ENCODE measurements around the gene NUDT1.

Gene NUDT1

DNA sequence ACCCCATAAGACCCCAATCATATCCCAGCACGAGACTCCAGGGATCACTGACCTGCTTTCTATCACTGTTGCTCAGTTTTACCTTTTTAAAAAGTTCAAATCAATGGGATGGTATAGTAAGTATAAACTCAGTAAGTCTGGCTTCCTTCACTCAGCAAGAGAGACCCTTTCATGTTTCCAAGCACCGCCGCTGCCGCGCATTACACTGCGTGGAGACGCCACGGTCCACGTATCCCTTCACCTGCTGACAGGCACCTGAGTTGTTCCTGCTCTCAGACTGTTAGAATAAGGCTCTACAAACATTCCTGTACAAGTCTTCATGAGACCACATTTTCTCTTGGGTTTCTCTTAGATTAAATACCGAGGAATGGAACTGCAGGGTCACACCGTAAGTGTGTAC, 37.6 kb upstream of the NUDT1 start:
- in situ Hi-C loops (cut with MboI; ENCODE audit: low sequenced_read_pairs) = no loop called here

DNA sequence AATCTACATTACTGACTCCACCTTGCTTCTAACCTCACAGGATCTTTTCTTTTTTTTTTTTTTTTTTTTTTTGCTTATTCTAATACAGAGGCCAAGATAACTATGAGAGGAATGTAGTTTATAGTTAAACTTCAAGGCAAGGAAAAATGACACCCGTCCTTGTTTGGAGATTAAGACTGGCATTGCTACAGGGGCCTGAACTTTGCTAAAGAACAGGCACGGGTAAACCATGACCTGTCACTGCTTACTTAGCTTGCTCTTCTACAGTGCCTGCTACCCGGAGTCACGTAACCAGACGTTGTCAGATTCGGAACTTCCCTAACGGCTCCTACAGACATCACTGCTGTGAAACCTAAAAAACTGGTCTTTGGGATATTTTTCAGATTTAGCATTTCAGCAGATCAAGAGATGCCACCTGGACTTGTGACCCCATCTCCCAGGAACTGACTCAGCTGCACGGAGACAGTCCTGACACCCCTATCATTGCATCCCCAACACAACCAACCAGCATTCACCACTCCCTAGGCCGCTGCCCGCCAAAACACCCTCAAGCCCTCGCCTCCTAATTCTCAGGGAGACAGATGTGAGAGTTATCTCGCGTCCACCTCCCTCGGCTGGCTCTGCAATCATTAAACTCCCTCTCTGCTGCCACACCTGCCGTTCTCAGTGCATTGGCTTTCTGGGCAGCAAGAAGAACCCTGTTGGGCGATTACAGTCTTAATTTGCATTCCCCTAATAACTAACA, 36.8 kb upstream of the NUDT1 start:
- in situ Hi-C loops (cut with MboI; ENCODE audit: low sequenced_read_pairs) = no loop called here

DNA sequence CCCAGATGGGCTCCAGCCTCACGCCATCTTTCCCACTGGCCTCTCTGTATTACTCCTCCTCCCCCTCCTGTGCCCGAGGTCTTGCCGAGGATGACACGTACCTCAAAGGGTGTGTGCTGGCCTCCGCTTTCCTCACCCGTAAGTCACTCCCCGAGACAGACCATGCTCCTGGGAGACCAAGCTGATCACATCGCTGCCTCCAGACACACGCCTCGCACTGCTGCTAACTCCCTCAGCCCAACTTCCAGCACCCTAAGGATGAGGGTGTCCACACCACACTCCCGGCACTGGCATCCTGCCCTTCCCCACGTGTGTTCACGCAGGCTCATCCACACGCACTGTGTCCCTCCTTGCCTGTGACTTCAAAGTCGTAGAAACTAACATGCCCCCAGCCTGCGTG, 33.3 kb upstream of the NUDT1 start:
- in situ Hi-C loops (cut with MboI; ENCODE audit: low sequenced_read_pairs) = no loop called here

DNA sequence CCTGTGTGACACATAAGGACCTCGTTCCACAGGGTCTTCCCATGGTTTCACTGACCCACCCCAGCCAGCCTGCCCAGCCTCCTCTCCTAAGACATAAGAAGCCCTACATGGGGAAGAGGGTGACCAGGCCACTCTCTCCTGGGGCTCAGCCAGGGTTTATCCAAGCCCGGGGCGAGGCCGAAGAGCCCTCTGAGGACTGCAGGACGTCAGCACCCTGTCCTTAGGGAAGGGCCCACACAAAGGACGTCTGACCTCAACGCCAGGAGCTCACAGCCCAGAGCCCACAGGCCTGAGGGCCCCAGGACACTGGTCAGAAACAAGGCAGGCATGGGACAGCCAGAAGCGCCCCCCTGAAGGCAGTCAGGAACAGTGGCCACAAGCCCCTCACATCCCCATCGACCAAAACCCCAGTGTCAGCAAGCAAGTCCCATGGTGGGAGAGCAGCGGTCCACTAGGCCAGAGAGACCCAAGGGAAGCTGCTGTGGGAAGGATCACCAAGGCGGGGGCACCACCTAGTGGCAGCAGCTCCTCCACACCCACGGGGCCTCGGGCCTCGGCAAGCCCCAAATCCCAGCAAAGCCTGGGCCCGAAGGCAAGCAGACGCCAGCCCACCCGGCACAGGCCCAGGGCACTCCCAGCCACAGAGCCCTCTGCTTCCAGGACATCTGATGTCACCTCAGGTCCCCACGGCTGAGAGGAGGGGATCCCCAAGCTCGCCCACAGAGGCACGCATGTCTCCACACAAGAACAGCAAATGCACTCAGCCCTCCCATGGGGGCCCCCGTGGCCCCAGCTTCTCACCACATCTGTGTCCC, 32.7 kb upstream of the NUDT1 start:
- in situ Hi-C loops (cut with MboI; ENCODE audit: low sequenced_read_pairs) = no loop called here

DNA sequence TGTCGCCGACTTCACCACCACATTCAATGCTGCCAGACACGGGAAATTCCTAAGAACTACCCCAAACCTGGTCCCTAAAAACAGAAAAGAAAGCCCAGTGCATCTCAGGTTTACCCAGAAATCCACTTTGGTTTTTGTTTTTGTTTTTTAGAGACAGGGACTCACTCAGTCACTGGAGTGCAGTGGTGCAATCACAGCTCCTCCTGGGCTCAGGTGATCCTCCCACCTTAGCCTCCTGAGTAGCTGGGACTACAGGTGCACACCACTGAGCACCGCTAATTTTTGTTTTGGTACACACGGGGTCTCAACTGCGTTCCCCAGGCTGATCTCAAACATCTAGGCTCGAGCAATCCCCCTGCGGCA, 32.1 kb upstream of the NUDT1 start:
- in situ Hi-C loops (cut with MboI; ENCODE audit: low sequenced_read_pairs) = no loop called here

DNA sequence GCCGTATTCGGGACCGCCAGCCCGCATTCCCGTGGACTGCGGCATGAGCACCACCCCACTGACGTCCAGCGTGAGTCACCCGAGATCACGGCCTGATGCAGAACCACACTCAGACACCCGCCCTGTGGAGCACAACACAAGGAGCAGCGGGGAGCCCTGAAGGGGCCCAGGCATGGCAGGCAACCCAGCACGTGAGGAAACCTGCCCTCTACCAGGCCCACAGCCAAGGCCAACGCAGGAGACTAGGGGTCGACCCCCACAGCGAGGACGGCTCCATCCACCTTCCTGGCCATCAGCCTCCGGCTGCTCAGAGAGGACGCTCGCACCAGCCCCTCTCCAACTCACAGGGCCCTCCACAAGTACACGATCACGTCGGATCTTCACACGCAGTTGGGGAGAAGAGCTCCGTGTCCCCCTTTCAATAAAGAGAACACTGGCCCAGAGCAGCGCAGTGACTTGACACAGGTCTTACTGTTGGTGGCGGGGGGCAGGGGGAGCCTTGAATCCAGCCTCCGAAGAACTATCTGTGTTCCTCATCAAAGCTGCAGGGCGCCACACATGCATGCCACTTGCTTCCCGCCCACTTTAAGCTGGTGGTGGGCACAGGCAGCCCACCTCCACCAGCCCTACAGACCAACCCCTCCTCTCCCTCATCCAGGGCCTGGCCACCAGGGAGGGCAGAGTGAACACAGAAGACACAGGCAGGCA, 31.3 kb upstream of the NUDT1 start:
- in situ Hi-C loops (cut with MboI; ENCODE audit: low sequenced_read_pairs) = no loop called here

DNA sequence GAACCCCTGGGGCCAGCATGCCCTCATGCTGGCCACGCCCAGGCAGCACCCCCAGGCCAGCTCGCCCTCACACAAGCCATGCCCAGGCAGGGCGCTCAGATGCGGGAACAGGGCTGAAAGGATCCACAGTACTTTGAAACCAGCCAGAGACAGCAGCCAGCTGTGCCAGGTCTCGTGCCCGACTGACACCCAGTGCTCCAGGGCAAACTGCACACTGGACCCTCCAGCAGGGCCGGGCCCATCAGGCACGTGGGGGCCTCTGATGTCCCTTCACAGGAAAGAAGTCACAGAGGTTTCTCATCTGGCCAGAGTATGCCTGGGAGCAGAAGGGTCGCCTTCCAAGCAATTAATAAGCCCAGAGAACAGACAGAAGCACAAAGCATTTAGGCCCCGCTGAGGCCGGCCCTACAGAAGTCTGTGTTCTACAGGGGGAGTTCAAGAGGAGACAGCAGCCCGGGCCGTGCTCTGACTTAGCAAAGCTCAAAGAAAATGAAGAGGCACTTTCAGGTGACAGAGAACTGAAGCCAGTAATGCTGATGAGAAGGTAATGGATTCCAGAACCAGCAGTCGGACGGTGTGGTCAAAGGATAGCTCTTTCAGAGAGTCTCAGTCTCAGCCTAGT, 30.7 kb upstream of the NUDT1 start:
- in situ Hi-C loops (cut with MboI; ENCODE audit: low sequenced_read_pairs) = no loop called here

DNA sequence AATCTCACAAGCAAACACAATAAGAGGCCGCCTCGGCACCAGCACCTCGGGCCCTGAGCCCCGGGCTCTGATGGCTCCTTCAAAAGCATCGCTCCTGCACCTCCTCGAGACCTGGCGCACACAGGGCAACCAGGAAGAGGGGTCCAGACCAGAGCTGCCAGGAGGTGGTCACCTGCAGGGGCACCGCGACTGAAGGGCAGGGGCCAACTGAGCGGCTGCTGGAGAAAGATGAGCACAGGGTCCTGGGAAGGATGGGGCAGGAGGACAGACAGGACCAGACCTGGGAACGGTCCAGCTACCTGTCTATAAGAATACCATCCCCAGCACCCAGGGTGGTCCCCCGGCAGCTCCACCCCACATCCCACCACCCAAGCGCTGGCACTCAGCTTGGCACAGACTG, 30.1 kb upstream of the NUDT1 start:
- in situ Hi-C loops (cut with MboI; ENCODE audit: low sequenced_read_pairs) = no loop called here

DNA sequence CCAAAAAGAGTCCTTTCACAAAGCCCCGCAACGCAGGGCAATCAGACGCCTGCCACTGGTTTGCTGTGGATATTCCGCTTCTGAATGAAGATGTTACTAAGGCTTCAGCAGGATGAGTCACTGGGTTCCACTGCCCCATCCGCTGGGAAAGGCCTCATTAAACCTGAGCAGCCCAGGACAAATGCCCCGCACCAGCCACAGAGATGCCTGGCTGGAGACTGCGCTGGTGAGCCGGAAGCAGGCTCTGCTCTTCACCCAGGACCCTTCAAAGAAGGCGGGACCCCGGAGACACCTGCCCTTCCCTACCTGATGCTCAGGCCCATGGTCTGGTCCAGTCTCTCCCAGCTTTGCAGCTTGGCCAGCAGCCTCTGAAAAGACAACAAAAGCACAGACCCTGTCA, 29.1 kb upstream of the NUDT1 start:
- in situ Hi-C loops (cut with MboI; ENCODE audit: low sequenced_read_pairs) = no loop called here

DNA sequence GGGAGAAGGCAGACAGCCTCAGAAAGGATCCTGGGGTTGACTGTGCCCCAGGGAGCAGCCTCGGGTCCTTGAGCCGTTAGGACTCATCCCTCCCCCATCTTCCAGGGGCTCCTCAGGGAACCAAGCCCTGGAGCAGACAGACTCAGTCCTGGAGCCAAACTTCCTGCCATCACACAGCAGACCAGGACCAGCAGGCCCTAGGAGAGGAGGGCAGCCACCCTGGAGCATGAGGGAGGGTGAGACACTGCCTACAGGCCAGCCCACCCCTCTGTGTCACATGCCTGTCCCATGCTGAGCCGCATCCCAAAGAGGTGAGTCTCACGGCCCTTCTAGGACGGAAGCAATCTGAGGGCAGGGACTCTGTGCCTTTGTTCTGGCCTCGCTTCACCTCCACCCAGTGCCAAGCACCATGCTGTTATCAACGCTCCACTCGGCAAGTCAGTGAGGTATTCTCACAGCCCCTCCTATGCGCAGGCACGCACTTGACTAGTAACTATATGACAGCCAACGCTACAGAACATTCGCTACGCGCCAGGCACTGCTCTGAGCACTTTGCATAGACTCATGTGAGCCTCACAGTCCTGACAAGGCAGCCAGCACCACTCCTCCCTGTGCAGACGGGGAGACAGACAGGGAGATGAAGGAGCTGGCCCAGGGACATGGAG, 28.3 kb upstream of the NUDT1 start:
- in situ Hi-C loops (cut with MboI; ENCODE audit: low sequenced_read_pairs) = no loop called here

DNA sequence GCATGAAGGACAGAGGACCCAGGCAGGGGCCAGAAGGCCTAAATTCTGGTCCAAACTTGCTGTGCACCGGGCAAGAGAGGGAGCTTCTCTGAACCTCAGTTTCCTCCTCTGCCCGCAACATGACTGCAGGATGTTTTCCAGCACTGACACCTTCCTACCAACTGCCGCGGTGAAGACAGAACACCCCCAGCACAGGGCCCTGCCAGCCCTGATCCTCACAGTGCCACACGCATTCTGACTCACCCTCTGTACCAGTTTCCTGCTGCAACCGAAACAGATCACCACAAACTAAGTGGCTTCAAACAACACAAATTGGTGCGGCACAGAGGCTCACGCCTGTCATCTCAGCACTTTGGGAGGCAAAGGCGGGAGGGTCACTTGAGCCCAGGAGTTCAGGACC, 27.4 kb upstream of the NUDT1 start:
- in situ Hi-C loops (cut with MboI; ENCODE audit: low sequenced_read_pairs) = no loop called here

DNA sequence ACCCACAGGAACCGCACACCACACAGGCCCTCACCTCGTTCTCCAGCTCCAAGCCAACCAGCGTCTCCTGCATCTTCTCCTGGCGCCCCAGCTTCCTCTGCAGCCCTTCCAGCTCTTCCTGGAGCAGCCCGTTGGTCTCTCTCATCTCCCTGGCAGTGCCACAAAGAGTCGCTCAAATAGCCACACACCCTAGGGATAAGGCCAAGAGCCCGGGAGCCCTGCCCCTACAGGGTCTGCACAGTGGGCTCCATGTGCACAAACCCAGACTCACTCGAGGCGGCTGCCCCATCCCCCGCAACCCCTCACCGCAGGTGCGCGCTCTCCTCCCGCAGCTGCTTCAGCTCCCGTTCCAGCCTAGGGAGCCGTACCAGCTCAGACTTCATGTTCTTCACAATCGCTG, 26.2 kb upstream of the NUDT1 start:
- in situ Hi-C loops (cut with MboI; ENCODE audit: low sequenced_read_pairs) = no loop called here

DNA sequence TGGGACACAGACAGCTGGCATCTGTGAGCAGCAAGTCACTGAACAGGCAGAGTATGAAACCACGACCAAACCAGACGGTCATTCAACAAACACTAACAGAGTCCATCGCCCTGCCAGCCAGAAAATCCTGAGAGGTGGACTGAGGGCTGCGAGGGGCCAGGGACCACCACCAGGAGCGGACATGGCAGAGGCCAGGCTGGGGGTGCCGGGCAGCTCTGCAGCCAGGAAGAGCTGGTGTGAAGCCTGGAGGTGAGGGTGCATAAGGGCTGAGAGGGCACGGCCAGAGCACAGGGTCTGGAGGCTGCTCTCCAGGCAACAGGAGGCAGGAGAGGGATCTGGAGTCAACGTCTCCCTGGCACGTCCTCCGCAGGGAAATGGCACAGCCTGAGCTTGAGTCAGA, 24.8 kb upstream of the NUDT1 start:
- in situ Hi-C loops (cut with MboI; ENCODE audit: low sequenced_read_pairs) = no loop called here

DNA sequence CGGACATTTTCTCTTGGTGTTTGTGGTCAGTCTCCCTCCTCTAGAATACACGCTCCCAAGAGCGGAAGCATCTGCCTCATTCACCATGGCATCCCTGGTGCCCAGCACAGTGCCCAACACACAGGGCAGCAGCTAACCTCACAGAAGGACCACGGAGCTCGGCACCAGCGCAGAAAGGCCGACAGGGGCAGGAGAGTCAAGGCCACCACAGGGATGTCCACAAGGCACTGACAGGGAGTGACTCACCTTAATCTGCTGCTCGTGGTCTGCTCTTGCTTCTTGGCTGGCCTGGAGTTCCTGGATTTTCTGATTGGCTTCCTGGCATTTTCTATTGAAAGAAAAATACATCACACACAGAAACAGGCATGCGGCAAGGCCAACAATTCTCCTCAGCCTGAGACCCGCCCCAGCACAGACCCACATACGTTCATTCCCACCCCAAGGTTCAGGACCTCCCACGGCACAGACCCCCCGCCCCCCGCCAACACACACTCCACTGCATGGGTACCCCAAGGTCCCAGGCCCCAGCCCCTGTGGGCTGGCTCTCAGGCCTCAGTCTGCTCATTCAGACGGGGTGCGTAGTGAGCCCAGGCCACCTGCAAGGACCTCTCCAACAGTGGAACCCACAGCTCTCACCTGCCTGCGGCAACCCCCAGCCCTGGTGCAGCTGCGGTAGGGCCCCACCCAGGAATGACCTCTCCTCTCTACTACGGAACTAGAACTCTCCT, 24.1 kb upstream of the NUDT1 start:
- in situ Hi-C loops (cut with MboI; ENCODE audit: low sequenced_read_pairs) = no loop called here

DNA sequence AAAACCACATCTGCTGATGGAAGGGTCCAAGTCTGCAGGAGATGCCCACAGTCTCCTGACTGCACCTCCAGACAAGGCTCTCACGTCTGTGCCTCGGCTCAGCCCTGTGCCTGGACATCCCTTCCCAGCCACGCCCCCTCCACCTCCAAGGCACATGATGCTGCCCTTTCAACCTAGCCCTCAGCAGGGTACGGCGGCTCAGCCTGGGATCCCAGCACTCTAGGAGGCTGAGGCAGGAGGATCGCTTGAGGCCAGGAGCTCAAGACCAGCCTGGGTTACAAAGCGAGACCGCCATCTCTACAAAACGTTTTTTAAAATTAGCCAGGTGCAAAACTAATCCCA, 23.6 kb upstream of the NUDT1 start:
- in situ Hi-C loops (cut with MboI; ENCODE audit: low sequenced_read_pairs) = no loop called here

DNA sequence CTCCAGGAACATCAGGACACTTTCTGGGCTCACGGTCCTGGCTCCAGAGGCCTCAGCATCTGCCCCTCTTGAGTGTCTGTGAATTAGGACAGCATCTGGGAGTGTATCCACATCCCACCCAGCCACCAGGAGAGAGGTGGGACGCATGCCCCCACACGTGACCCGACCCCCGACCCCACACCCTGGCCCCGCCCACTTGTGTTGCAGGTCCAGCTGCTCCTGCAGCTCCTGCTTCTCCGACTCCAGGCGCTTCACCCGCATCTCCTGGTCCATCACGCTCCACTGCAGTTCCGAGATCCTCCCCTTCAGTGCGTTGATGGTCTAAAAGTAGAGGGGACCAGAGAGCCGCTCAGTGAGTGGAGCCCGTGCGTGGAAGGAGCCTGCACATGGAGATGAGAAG, 22.9 kb upstream of the NUDT1 start:
- in situ Hi-C loops (cut with MboI; ENCODE audit: low sequenced_read_pairs) = no loop called here

DNA sequence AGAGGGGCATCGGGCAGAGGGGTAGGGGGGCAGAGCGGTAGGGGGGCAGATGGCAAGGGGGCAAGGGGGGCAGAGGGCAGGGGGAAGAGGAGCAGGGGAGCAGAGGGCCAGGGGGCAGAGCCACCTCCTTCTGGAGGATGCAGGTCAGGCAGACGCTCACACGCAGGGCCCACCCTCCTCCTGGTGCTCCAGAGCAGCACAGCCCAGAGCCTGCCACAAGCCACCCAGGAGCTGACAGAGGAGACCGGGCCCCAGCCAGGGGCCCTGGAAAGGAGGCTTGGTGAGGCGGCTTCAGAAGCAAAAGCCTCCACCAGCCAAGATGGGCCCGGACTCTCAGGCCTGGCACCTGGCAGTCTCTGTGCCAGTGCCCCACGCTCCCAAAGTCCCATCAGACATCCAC, 22.4 kb upstream of the NUDT1 start:
- in situ Hi-C loops (cut with MboI; ENCODE audit: low sequenced_read_pairs) = no loop called here

DNA sequence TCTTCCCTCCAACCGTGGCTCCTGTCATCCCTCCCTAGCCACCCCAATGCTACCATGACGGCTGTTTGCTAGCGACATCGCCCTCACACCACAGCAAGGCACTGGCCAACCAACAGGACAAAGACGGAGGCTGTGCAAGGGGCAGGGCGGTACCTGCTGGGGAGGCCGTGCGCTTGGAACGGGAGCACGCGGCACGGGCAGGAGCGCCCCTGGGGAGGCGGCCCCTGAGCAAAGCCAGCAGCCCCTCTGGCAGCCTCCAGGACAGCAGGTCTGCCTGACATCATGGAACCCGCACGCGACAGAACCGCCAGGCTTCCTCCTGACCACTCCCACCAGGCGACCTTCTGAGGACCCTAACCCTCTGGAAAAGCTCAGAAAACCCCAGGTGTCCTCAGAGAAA, 22.0 kb upstream of the NUDT1 start:
- in situ Hi-C loops (cut with MboI; ENCODE audit: low sequenced_read_pairs) = no loop called here

DNA sequence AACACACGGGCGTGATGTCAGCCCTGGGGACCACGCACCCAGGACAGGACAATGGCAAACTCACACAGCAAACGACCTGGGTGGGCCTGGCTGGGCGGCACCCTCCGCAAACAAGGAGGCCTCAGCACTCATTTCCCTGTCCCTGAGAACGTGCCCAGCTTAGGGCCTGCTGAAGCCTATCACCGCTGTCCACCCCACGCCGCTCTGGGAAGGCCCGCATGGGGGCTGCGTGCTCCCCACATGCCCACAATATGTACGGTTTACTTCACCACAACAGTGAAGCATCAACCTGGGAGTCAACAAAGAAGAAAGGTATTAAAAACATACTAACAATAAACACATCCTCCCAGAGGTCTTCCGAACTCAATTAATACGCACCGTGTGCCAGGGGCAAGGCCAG, 21.5 kb upstream of the NUDT1 start:
- in situ Hi-C loops (cut with MboI; ENCODE audit: low sequenced_read_pairs) = no loop called here

DNA sequence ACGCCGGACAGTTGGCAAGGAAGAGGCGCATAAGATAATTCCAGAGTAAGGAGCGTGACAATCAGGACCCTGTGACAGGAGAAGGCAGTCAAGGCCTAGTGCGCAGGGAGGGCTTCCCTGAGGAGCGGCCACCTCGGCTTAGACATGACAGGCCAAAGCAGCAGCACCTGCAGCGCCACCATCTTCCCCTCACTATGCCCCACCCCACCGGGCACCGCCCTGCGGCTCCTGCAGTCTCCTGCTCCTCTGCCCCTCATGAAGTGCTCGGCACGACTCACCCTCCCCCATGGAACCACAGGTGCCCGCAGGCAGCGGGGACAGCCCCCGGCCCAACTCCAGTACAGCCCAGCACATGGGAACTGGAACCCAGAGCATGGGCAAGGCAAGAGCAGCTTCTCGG, 21.1 kb upstream of the NUDT1 start:
- in situ Hi-C loops (cut with MboI; ENCODE audit: low sequenced_read_pairs) = no loop called here

DNA sequence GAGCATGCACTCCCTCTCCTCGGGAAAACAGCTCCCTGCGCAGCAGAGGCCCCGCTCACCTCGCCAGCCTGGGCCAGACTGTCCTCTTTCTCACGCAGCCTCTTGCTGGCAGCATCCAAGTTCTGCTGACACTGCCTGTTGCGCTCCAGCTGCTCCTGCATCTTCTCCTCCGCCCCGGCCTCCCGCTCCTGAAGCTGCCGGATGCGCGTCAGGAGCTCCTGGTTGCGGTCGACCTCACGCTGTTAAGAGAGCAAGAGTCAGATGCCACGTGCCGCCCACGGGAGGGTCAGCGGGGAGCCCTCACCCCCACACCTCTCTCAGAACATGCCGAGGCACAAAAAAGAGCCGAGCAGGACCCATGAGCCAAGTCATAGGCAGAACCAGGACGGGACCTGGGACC, 19.5 kb upstream of the NUDT1 start:
- in situ Hi-C loops (cut with MboI; ENCODE audit: low sequenced_read_pairs) = no loop called here

Data from hTERT RPE-1 (cell line).